NT2/D1 (cell line): Measurements from ENCODE around the gene IL22RA2.

Experiments
- SUZ12 ChIP-seq: IDR thresholded peaks from 2 replicates; pipeline ENCODE4 v1.6.1; 2011; ENCODE audit not compliant: insufficient read length, insufficient read depth; ENCODE audit errors: extremely low read depth
- ZNF274 ChIP-seq: IDR thresholded peaks from 2 replicates; pipeline ENCODE4 v1.6.1; 2011; ENCODE audit warnings: mild to moderate bottlenecking, low read depth, low read length

GRCh38 chr6:137116807-137117206 is 56.6 kb downstream of the IL22RA2 start:
- no peak for TF ChIP-seq ZNF274
- no peak for TF ChIP-seq SUZ12
